HG03097 (cell line): Measurements from ENCODE around the gene AMOTL1.
"Not testable (repeated sequence)": the region's sequence is repeated elsewhere in the genome, so short reads cannot be mapped to it uniquely, and the experiment has no call there.

Experiments
- ATAC-seq: cut with Tn5 transposase; IDR thresholded peaks from one replicate; pipeline ENCODE4 v1.9.1; 2021; ENCODE audit not compliant: unreplicated experiment, low FRiP score

Gene AMOTL1

DNA sequence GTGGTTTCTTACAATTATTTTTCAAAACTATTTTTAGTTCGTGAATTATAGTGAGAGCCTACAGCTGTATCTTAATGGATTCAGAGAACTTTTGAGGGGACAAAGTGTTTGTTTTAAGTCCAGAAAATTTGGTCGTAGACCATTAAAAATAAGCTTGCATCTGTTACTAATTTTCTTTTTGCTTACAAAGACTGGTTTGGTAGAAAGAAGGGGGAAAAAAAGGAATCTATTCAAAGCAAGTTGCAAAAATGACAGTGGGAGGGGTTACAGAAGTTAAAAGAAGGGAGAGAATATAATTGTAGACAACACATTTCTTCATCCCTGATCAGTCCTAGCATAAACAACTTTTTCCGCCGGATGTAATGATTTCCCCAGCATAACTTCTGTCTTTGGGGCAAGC is 72.1 kb downstream of the AMOTL1 start:
- ATAC-seq: no peak

DNA sequence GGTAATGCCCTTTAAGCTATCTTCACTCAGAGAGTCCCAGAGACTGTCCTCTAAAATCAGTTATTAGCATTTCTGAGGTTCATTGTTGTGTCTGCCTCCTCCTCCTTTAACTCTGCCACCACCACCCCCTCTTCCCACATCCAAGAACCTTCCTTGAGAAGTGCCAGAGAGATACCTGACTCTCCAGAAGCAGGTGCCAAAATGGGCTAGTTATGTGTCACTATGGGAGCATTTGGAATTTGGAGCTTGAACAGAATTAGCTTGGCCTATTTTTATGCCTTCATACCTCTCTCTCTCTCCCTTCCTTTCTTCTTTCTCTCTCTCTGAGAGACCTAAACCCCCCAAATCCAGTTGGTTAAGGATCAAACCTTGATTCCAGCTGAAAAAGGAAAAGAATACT is 75.9 kb downstream of the AMOTL1 start:
- no peak for ATAC-seq

DNA sequence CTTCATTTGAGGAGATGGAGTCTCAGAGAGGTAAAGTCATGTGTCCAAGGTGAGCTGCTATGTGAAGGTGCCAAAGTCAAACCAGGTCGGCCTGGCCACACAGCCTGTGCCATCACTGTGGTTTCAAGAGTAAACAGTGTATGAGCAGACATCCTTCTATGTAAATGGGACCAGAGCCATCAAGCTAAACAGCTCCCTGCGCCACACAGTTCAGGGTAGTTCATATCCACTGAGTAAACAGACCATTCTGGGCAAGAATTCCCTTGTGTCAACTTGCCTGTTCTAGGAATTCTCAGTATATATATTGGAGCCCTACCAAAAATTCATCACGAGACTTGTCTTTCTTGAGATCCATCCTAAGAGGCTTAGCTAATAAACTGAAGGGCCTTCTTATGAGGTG is 77.5 kb downstream of the AMOTL1 start:
- ATAC-seq: no peak

DNA sequence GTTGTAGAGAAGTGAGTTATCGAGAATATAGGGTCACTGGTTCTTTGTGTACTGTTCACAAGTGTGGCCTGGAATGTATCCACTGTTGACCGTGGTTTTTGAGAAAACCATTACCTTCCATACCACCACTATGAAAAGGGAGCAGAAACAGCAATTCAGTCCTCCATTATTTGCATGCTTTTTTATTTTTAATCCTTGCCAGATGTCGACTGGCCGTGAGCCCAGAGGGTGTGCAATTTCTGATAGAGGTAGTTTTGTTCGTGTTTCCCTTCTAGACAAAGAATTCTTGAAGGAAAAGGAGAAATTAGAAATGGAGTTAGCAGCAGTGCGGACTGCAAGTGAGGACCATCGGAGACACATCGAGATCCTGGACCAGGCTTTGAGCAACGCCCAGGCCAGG is 81.7 kb downstream of the AMOTL1 start:
- ATAC-seq: no peak

DNA sequence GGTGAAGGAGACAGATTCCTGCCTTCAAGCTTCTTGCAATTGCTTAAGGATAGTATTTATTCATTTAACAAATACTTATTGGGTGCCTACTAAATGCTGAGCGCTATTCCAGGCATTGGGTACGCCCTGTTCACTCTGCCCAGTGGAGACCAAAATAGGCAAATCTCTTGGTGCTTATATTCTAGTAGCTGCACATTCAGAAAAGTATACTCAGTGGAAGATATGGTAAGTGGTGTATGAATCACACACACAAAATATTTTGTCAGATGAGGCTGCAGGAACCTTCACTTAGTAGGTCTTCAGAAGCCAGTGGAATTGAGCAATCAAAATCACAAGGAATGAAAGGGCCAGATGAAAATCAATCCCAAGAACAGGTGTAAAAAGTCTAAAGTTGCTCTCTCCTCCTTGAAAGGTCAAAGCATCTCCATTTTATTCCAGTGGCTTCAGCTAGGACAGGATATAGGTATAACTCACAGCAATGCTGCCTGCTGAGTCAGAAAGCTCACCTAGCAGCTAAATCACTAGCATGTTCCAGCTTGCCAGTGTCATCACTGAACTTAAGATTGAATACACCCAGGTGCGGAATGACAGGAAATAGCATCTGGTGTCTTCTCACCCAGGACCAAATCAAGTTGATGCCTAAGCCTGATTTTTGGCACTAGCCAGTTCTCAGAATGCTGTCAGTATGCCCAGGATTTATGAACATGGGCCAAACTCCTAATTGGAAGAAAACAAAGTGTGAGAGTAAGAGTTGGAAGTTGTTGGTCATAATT is 83.9 kb downstream of the AMOTL1 start:
- no peak for ATAC-seq

DNA sequence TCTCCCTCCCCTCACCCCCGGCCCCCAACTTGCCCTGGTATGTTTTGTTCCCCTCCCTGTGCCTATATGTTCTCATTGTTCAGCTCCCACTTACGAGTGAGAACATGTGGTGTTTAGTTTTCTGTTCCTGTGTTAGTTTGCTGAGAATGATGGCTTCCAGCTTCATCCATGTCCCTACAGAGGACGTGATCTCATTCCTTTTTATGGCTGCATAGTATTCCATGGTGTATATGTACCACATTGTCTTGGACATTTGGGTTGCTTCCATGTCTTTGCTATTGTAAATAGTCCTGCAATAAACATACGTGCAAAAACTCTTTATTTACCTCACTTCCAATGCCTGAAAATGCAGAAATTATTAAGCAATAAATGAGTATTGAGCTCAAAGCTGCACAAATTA is 85.1 kb downstream of the AMOTL1 start:
- not testable (repeated sequence) for ATAC-seq

DNA sequence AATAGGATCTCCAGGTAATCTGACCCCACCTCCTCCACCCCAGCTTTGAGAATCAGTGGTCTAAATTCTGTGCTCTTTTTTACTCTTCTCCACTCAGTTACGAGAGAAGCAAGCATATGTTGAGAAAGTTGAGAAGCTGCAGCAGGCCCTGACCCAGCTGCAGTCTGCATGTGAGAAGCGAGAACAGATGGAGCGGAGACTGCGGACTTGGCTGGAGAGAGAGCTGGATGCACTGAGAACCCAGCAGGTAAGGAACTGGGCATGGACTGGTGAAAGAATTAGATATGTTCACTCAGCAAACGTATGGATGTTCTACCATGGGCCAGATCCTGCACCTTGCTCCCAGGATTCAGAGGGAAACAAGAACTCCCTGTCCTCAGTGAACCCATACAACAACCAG is 85.7 kb downstream of the AMOTL1 start:
- ATAC-seq: no peak

DNA sequence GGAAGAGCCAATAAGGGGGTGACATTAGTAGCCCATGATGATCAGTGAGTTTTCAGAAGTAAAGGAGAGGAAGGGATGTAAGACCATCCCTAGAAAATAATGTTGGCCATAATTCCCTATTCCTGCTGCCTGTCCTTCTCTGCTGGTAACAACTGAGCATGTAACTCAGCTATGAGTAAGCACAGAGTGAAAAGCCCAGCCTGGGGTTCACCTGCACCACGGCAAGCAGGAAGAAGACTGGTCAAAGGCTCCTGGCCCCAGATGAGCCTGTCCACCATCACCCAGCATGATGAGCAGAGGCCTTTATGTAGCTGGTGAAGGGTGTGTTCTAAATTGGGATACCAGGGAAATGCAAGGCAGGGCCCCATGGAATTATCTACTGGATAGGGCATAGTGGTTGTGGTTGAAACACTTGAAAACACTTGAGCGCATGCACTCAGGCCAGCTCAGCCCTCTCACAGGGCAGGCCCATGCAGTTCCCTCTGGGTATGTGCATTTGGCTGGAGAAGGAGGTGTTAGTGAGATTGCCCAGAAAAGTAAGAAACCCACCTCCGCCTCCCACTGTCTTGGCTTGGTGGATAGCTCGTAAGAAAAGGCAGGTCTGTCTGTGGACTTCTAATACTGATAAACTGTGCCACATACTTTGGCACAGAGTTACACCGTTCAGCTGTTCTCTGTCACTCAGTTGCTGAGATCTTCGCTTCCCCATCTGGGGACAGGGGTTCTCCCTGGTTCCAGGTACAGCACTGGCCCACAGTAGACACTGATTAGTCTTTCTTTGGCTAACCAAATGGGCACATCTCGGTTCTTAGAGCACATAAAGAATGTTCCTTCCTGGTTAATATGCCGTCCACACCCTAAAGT is 86.8 kb downstream of the AMOTL1 start:
- ATAC-seq: no peak

DNA sequence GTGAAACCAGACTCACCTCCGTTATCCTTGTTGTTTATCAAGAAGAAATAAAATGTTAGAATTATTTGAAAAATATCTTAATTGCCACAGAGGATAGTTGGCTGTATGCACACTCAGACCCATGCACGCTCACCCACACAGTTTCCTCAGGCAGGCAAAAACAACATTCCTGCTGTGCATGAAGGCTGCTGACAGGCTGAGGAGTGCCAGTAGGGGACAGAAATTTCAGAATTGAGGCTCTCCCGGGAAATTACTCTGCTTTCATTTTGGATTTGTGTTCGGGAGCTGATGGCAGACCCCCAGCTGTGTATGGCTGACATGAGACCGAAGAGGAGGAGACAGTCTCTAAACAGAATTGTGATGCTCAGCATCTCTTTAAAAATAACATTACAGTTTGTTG is 87.5 kb downstream of the AMOTL1 start:
- no peak for ATAC-seq

DNA sequence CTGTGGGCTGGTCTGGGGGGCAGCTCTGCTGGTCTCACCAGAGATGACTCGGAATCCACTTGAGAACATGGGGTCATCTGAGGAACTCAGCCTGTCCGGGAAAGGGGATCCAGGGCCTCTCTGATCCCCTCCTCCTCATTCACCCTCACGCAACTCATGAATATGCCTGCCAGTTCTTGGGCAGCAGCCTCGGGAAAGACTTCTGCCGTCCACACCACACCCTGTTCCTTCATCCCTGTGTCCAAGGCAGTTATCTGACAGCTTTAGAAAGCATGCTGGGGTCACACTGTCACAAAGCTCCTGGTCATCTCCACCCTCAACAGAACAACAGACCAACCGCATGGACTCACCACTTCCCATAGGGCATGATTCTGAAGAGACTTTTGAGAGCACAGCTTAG is 88.3 kb downstream of the AMOTL1 start:
- ATAC-seq: no peak

DNA sequence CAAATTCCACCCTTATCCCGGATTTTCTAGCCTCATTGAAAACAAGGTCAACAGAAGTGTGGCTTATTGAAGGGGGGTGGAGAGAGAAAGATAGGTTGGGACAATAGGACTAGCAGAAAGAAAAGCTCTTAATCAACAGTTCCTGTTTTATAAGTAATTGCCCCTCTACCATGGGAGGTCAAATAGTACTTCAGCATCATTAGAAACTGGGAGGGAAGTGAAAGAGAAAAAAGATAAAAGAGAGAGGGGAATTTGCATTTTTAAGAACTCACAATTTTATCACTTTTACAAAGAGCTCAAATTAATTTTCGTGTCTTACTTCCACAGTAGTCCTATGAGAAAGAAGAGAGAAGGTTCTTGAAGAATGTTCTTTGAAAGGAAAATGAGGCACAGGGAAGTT is 89.2 kb downstream of the AMOTL1 start:
- ATAC-seq: no peak

DNA sequence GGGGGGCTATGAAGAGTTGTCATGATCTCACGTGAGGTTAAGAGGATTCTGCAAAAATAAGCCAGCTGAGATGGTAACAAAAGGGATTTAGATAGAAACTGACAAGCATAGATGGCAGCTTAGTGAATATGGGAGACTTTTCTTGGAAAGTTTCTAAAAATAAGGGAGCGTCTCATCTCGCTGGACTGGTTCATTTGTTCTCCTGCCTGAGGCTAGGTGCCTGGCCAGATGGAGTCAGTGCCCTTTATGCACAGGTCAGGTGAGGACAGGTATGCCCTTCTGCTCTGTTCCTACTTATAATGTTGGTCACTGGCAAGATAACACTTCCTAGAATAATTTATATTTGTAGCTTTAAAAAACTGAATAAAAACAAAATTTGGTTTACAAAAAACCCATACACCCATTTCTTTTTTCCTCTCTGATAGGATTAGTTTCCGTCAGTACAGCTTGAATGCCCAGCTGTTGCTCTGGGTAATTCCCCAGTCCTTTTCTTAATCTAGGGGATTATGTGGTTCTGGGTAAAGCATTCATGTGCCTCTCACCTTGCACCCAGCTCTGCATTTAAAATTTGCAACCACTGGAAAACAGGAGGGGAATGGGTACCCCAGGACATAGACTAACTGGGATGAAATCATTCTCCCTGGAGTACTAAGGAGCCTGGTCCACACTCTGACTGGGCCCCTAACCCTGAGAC is 90.0 kb downstream of the AMOTL1 start:
- no peak for ATAC-seq

DNA sequence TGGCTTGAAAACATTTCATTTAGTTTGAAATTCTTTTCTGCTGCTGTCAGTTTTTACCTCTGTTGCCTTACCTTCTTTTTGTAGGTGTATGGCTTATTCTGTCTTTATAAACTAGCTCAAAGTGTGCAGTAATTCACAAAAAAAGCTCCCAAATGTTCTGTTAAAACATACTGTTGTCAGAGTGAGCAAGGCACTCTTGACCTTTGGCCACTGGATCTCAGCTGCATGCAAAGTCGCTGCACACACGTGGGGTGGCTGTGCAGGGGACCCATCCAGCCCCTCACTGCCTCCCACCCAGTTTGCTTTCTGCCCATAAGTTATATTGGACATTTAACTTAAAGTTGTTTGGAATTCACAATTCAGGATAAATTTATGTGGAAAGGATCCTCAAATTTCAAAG is 92.2 kb downstream of the AMOTL1 start:
- ATAC-seq: no peak

DNA sequence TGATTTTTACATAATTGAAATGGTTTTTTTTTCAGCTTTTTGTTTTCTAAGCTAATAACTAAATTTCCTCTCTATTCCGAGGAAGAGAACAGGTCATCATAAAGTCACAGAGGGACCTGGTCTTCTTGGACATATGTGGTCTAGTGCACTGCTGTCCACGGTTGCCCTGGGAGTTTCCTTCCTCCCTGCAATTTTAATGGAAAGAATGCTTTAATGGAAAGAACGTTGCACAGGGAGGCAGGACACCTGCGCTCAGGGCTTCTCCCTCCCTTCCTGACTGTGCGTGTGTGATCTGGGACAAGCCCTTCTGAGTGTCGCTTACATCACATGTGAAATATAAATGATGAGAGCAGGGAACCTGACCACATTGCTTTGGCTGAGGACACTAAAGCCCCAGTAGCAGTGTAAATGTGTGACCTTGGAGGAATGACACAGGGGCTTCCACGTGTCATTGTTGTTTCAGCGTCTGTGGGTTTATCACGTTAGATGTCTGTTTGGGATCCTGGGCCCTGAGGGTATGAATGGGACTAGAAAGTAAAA is 93.2 kb downstream of the AMOTL1 start:
- no peak for ATAC-seq

DNA sequence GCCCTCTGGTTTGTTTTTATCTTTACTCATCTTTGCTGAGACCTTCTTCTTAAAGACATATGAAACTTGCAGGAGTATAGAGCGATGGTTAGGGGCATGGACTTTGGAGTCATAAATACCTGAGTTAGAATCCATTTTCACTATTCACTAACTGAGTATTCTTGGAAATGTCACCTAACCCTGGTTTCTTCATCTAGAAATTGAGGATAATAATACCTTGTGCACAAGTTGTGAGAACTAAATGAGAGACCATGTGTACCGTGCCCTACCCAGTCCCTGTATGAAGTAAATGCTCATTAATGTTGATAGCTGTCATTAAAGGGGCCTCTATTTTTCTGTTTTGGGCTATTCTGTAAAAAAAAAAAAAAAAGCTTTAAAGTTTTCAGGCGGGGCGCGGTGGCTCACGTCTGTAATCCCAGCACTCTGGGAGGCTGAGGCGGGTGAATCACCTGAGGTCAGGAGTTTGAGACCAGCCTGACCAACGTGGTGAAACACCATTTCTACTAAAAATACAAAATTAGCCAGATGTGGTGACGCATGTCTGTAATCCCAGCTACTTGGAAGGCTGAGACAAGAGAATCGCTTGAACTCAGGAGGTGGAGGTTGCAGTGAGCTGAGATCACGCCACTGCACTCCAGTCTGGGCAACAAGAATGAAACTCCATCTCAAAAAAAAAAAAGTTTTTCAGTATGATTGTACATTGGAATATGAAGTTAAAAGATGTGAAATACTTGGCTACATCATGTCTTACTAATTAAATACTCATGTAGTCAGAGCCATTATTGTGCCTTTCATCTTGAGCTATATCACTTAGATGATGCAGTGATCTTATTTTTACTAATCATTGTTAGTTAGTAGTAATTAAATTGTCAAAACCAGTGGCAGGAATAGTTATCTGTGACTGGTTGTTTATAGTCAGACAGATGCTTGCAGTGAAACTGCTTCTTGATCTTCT is 95.0 kb downstream of the AMOTL1 start:
- ATAC-seq: no peak

DNA sequence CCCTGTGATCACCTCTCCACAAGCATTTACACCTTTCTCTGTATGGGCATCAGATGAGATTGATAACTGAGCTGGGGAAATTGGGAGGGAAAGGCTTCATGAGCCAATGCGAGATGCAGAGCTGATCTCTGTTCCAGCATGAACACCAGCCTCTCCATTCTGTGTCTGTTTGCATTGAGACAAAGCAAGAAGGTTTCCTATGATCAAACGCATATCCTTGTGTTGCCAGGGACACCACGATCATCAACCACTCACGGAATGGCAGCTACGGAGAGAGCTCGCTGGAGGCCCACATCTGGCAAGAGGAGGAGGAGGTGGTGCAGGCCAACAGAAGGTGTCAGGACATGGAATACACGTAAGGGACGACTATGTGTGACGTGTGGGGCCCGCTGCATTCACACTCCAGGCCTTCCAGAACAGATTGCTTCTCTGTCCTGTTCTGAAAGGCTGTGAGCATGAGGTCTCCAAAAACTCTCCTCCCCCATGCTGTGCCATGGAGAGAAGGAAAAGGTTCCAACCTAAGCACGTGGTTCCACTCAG is 96.4 kb downstream of the AMOTL1 start:
- ATAC-seq: no peak

DNA sequence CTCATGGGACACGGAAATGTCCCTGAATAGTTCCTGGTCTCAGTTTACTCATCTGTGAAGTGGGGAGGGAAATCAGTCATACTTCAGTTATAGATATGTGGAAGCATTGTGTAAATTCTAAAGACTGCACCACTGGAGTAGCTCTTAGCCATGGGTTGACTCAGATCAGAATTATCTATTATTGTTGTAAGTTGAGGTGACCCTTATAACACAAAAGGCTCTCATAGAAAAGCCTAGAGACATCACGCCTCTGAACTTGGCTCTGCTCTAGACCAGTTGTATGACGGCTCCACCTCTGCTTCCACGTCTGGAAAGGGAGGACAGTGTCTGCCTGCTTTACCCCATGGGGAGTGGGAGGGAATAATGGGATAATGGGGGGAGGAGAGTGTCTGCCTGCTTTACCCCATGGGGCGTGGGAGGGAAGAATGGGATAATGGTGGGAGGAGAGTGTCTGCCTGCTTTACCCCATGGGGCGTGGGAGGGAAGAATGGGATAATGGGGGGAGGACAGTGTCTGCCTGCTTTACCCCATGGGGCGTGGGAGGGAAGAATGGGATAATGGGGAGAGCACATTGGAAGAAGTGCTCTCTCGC is 98.2 kb downstream of the AMOTL1 start:
- ATAC-seq: no peak

DNA sequence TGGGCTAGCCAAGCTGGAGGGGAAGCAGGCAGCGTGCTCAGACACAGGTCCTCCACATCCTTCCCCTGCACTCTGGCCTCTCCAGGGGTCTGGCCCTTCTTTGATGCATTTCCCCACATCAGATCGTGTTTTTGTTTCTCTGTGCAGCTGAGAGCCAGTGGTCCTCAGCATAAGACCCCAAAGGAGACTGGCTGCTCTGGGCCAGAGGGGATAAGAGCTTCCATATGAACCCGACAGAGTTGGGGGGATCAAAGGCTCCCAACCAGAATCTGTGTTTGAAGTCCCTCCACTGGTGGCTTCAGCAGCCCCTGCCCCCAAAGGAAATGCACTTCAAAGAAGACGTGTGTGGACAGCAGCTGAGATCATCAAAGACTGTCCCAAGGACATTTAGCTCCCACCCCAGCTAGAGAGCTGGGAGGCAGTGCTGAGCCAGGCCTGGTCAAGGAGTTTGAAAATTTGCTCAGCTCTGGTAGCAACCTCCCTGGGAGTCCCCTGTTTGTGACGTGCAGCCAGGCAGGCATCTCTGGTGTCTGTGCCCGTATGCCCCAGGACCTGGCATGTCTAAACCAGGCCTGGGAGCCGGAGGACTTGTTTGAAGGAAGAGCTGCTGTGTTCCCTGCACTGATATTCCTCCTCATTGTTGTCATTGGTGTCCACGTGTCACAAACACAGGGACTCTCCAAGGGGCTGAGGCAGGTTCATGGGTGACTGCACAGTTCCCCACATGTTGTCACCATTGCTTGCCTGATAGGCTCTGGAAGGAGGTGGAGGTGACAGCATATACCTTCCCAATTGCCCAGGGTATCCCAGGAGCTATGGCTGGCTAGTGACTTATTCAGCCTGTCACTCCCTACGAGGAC is 99.0 kb downstream of the AMOTL1 start:
- ATAC-seq: no peak
